Trophoblast cell (in vitro differentiated cells and primary cell): ENCODE data around the gene PTPRT.

Source experiments
- DNase-seq, 2 donors: peaks; one replicate each; pipeline ENCODE4 v3.0.0-alpha.2; 2016
- H2AFZ ChIP-seq: 2 replicates; pipeline ENCODE4 v1.6.1; 2013; ENCODE audit warnings: low read length, moderate library complexity, mild to moderate bottlenecking; ENCODE audit not compliant: insufficient read depth, poor library complexity
- H2AK5ac ChIP-seq: 2 replicates; pipeline ENCODE4 v1.6.1; 2013; ENCODE audit warnings: mild to moderate bottlenecking, low read length
- H2BK120ac ChIP-seq: 2 replicates; pipeline ENCODE4 v1.6.1; 2013; ENCODE audit warnings: low read length, mild to moderate bottlenecking, moderate library complexity; ENCODE audit not compliant: insufficient read depth, poor library complexity
- H2BK12ac ChIP-seq: 2 replicates; pipeline ENCODE4 v1.6.1; 2013; ENCODE audit warnings: mild to moderate bottlenecking, low read length, moderate library complexity
- H2BK5ac ChIP-seq: 2 replicates; pipeline ENCODE4 v1.6.1; 2013; ENCODE audit warnings: low read length, low read depth, moderate library complexity, mild to moderate bottlenecking; ENCODE audit not compliant: poor library complexity
- H3K14ac ChIP-seq: 2 replicates; pipeline ENCODE4 v1.6.1; 2013; ENCODE audit warnings: mild to moderate bottlenecking, low read length
- H3K18ac ChIP-seq: 2 replicates; pipeline ENCODE4 v1.6.1; 2013; ENCODE audit warnings: mild to moderate bottlenecking, low read length
- H3K23ac ChIP-seq: 2 replicates; pipeline ENCODE4 v1.6.1; 2013; ENCODE audit warnings: low read length
- H3K27ac ChIP-seq: 2 replicates; pipeline ENCODE4 v1.5.1; 2013; ENCODE audit warnings: low read depth, mild to moderate bottlenecking, inconsistent platforms, low read length, moderate library complexity
- H3K27me3 ChIP-seq: 2 replicates; pipeline ENCODE4 v1.6.1; 2013; ENCODE audit warnings: inconsistent platforms, mild to moderate bottlenecking, low read length, moderate library complexity; ENCODE audit not compliant: insufficient read depth
- H3K36me3 ChIP-seq, 2 experiments: 1 replicate in 1 of 2; 2 replicates in 1 of 2; pipeline ENCODE4 v1.6.1; 2013; ENCODE audit warnings: low read length in 2 of 2, mild to moderate bottlenecking in 2 of 2, moderate library complexity in 1 of 2; ENCODE audit not compliant: insufficient read depth in 2 of 2, control insufficient read depth in 1 of 2
- H3K4ac ChIP-seq: 2 replicates; pipeline ENCODE4 v1.6.1; 2013; ENCODE audit warnings: low read depth, mild to moderate bottlenecking, low read length, moderate library complexity
- H3K4me1 ChIP-seq, 2 experiments: 1 replicate in 1 of 2; 2 replicates in 1 of 2; pipeline ENCODE4 v1.6.1; 2013; ENCODE audit warnings: low read length in 2 of 2, mild to moderate bottlenecking in 2 of 2, moderate library complexity in 1 of 2; ENCODE audit not compliant: insufficient read depth in 2 of 2, control insufficient read depth in 1 of 2
- H3K4me2 ChIP-seq: 2 replicates; pipeline ENCODE4 v1.6.1; 2013; ENCODE audit warnings: inconsistent platforms, mild to moderate bottlenecking, low read length, moderate library complexity
- H3K4me3 ChIP-seq: 2 replicates; pipeline ENCODE4 v1.5.1; 2013; ENCODE audit warnings: mild to moderate bottlenecking, low read depth, low read length, inconsistent platforms
- H3K79me1 ChIP-seq: one replicate; pipeline ENCODE4 v1.6.1; 2013; ENCODE audit warnings: low read length
- H3K79me2 ChIP-seq: 2 replicates; pipeline ENCODE4 v1.6.1; 2013; ENCODE audit warnings: low read length, mild to moderate bottlenecking; ENCODE audit not compliant: control insufficient read depth, insufficient read depth, poor library complexity
- H3K9ac ChIP-seq: 2 replicates; pipeline ENCODE4 v1.6.1; 2013; ENCODE audit warnings: mild to moderate bottlenecking, low read length
- H3K9me3 ChIP-seq: 2 replicates; pipeline ENCODE4 v1.6.1; 2013; ENCODE audit warnings: low read depth, mild to moderate bottlenecking, control low read depth, inconsistent platforms, low read length; ENCODE audit not compliant: insufficient read depth
- H4K12ac ChIP-seq: 2 replicates; pipeline ENCODE4 v1.6.1; 2013; ENCODE audit warnings: low read depth, mild to moderate bottlenecking, low read length, moderate library complexity
- H4K8ac ChIP-seq: 2 replicates; pipeline ENCODE4 v1.6.1; 2013; ENCODE audit warnings: low read depth, mild to moderate bottlenecking, low read length, moderate library complexity
- H4K91ac ChIP-seq: one replicate; pipeline ENCODE4 v1.6.1; 2013; ENCODE audit warnings: low read depth, mild to moderate bottlenecking, low read length, moderate library complexity
- WGBS: extraction: QIAGEN DNeasy Blood & Tissue Kit; methylation state at CpG from one replicate; pipeline ENCODE4 v1.1.7; 2013; ENCODE audit warnings: missing lambda C conversion rate; ENCODE audit not compliant: insufficient read length, insufficient coverage; ENCODE audit errors: extremely low coverage; 5-methylcytosine and 5-hydroxymethylcytosine counted together

The PTPRT gene

GRCh38 chr20:42641886-42642285 is 547.8 kb downstream of the PTPRT start:
- DNase-seq = no peak
- Histone ChIP-seq H3K4ac (no peak overlapping the region), H2BK5ac (no peak overlapping the region), H3K27me3 (no peaks in the 10 kb centered on the region), H2AK5ac (no peak overlapping the region), H4K8ac (no peak overlapping the region), H2BK120ac (no peak overlapping the region), H3K27ac (no peak overlapping the region), H3K9me3 (no peaks in the 10 kb centered on the region), H3K79me1 (no peaks in the 10 kb centered on the region), H3K14ac (no peak overlapping the region), H3K9ac (no peak overlapping the region), H4K12ac (no peak overlapping the region), H2AFZ (no peak overlapping the region), H3K36me3 (no peaks in the 10 kb centered on the region), H3K4me2 (no peak overlapping the region), H3K79me2 (no peaks in the 10 kb centered on the region), H3K4me1 (no peaks in the 10 kb centered on the region), H2BK12ac (no peak overlapping the region), H3K23ac (no peak overlapping the region), H3K18ac (no peak overlapping the region), H3K4me3 (no peak overlapping the region), H4K91ac (no peak overlapping the region)
- no CpG with 5 or more reads among the region's 1 CpG for WGBS

GRCh38 chr20:42639140-42639539 is 550.6 kb downstream of the PTPRT start:
- Histone ChIP-seq H3K36me3 (no peaks in the 10 kb centered on the region), H3K27me3 (no peaks in the 10 kb centered on the region), H3K79me2 (no peaks in the 10 kb centered on the region), H3K4me2 (no peak overlapping the region), H2AFZ (no peak overlapping the region), H4K12ac (no peak overlapping the region), H3K9ac (no peak overlapping the region), H2AK5ac (no peak overlapping the region), H4K91ac (no peak overlapping the region), H3K9me3 (no peaks in the 10 kb centered on the region), H2BK12ac (no peak overlapping the region), H2BK120ac (no peak overlapping the region), H3K14ac (no peak overlapping the region), H3K4me3 (no peak overlapping the region), H3K4ac (no peak overlapping the region), H3K79me1 (no peaks in the 10 kb centered on the region), H3K4me1 (no peaks in the 10 kb centered on the region), H3K23ac (no peak overlapping the region), H3K27ac (no peak overlapping the region), H2BK5ac (no peak overlapping the region), H4K8ac (no peak overlapping the region), H3K18ac (no peak overlapping the region)
- no peak for DNase-seq
- no CpG with 5 or more reads among the region's 5 CpGs for WGBS

GRCh38 chr20:42635699-42636411 is 553.9 kb downstream of the PTPRT start:
- Histone ChIP-seq H3K4ac (no peak overlapping the region), H3K23ac (no peak overlapping the region), H3K4me2 (no peak overlapping the region), H3K4me3 (no peak overlapping the region), H3K14ac (no peak overlapping the region), H2AK5ac (no peak overlapping the region), H3K18ac (no peak overlapping the region), H4K8ac (no peak overlapping the region), H2BK12ac (no peak overlapping the region), H4K12ac (no peak overlapping the region), H3K79me1 (no peaks in the 10 kb centered on the region), H3K36me3 (no peaks in the 10 kb centered on the region), H3K27me3 (no peaks in the 10 kb centered on the region), H4K91ac (no peak overlapping the region), H3K4me1 (no peaks in the 10 kb centered on the region), H3K79me2 (no peaks in the 10 kb centered on the region), H3K27ac (no peak overlapping the region), H2BK120ac (no peak overlapping the region), H3K9me3 (no peaks in the 10 kb centered on the region), H2BK5ac (no peak overlapping the region), H3K9ac (no peak overlapping the region), H2AFZ (no peak overlapping the region)
- no CpG with 5 or more reads among the region's 6 CpGs for WGBS
- DNase-seq = no peak

- Histone ChIP-seq H3K9me3 (no peaks in the 10 kb centered on the region), H3K14ac (no peak overlapping the region), H3K23ac (no peak overlapping the region), H3K4me2 (no peak overlapping the region), H4K91ac (no peak overlapping the region), H3K79me2 (no peaks in the 10 kb centered on the region), H3K36me3 (no peaks in the 10 kb centered on the region), H2AFZ (no peak overlapping the region), H3K4ac (no peak overlapping the region), H3K9ac (no peak overlapping the region), H2BK5ac (no peak overlapping the region), H3K79me1 (no peaks in the 10 kb centered on the region), H3K18ac (no peak overlapping the region), H2BK120ac (no peak overlapping the region), H3K4me3 (no peak overlapping the region), H3K4me1 (no peaks in the 10 kb centered on the region), H2BK12ac (no peak overlapping the region), H4K12ac (no peak overlapping the region), H4K8ac (no peak overlapping the region), H2AK5ac (no peak overlapping the region), H3K27me3 (no peaks in the 10 kb centered on the region), H3K27ac (no peak overlapping the region)
- no CpG with 5 or more reads among the region's 2 CpGs for WGBS
- DNase-seq = no peak
Measured at GRCh38 chr20:42634156-42634555, 555.5 kb downstream of the PTPRT start.
